ENCODE results near the gene ATP2A1.
"Not testable (repeated sequence)": the region's sequence is repeated elsewhere in the genome, so short reads cannot be mapped to it uniquely, and the experiment has no call there.

ATP2A1 gene

GRCh38 chr16:28865001-28865688 is 13.1 kb upstream of the ATP2A1 start:
- no peak for DNase-seq (ENCODE audit: low read depth, low spot score)
- CTCF ChIA-PET = interaction anchor here (0.6 to 1.8 kb wide), 6 partner anchors 9 to 109 kb away, joined by 3 to 15 read pairs (median 4); no protein-coding TSS in a partner anchor

GRCh38 chr16:28865722-28866453 is 12.4 kb upstream of the ATP2A1 start:
- TF ChIP-seq CTCF (IDR thresholded peaks at IDR 0.05; ENCODE audit: insufficient read depth, low read length, missing control alignments) = no peak
- no peak for DNase-seq (ENCODE audit: low read depth, low spot score)
- POLR2A ChIA-PET = no interaction called here
- CTCF ChIA-PET = interaction anchor here (1.4 to 1.8 kb wide), 2 partner anchors 8 to 79 kb away, joined by 7 to 15 read pairs; no protein-coding TSS in a partner anchor
- no peak overlapping the region for H3K4me3 ChIP-seq (ENCODE audit: low read depth, low read length)

More at GRCh38 chr16:28865001-28865688, 13.1 kb upstream of the ATP2A1 start:
- POLR2A ChIA-PET = interaction anchor here (1.0 to 2.9 kb wide), 2 partner anchors 19 to 22 kb away, joined by 3 to 17 read pairs; partner anchors contain the start of gene TUFM
- peak overlapping the region; percentile 88 for H3K4me3 ChIP-seq (ENCODE audit: low read depth, low read length)
- TF ChIP-seq CTCF (IDR thresholded peaks at IDR 0.05; ENCODE audit: insufficient read depth, low read length, missing control alignments) = no peak

- DNase-seq (ENCODE audit: low read depth, low spot score) = no peak
- TF ChIP-seq CTCF (IDR thresholded peaks at IDR 0.05; ENCODE audit: insufficient read depth, low read length, missing control alignments) = no peak
- POLR2A ChIA-PET = no interaction called here
- CTCF ChIA-PET = no interaction called here
- no peak overlapping the region for H3K4me3 ChIP-seq (ENCODE audit: low read depth, low read length)
Observed at GRCh38 chr16:28866454-28866804, 11.9 kb upstream of the ATP2A1 start.

GRCh38 chr16:28867241-28867640 is 11.0 kb upstream of the ATP2A1 start:
- DNase-seq (ENCODE audit: low read depth, low spot score) = no peak
- no peak for TF ChIP-seq CTCF (IDR thresholded peaks at IDR 0.05; ENCODE audit: insufficient read depth, low read length, missing control alignments)
- POLR2A ChIA-PET = no interaction called here
- CTCF ChIA-PET = interaction anchor here (0.7 kb wide), 1 partner anchor 77 kb away, joined by 3 read pairs; no protein-coding TSS in a partner anchor
- no peak overlapping the region for H3K4me3 ChIP-seq (ENCODE audit: low read depth, low read length)

GRCh38 chr16:28867646-28868045 is 10.6 kb upstream of the ATP2A1 start:
- POLR2A ChIA-PET; H3K4me3 ChIP-seq (ENCODE audit: low read depth, low read length); DNase-seq (ENCODE audit: low read depth, low spot score): not testable (repeated sequence)
- CTCF ChIA-PET = interaction anchor here (0.7 kb wide), 1 partner anchor 77 kb away, joined by 3 read pairs; no protein-coding TSS in a partner anchor

- TF ChIP-seq CTCF (IDR thresholded peaks at IDR 0.05; ENCODE audit: insufficient read depth, low read length, missing control alignments) = no peak
- H3K4me3 ChIP-seq (ENCODE audit: low read depth, low read length) = no peak overlapping the region
- CTCF ChIA-PET = interaction anchor here (3.1 kb wide), 1 partner anchor 76 kb away, joined by 21 read pairs; no protein-coding TSS in a partner anchor
- POLR2A ChIA-PET = no interaction called here
- no peak for DNase-seq (ENCODE audit: low read depth, low spot score)
Observed at GRCh38 chr16:28869201-28869600, 9.1 kb upstream of the ATP2A1 start.
